Measurements from ENCODE around the gene PDPN.

The PDPN gene

DNA sequence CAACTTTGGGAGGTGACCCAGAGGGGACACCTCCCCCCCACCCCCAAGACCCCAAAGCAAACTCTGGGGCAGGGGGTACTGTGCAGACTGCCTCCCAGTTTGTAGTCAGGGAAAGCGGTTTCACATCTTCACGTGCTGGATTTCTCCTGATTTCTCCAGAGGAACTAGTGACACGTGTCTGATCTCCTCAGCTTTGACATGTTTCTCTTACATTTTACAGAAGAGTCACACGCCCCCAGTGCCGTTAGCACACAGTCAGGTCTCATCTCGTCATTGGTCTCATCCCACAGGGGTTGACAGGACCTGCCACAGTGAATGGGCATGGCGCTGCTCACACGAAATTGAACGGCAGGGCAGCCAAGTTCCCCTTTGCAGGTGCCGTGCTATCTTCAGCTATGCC, 11.8 kb downstream of the PDPN start:
- DNase-seq (ENCODE audit: extremely low read depth, insufficient read length): no peak
- Histone ChIP-seq H3K4me3 (replicated peaks; ENCODE audit: low read depth, low read length) (no peak overlapping the region), H3K36me3 (ENCODE audit: control insufficient read depth, insufficient read depth, low read length) (no peaks in the 10 kb centered on the region), H3K27me3 (replicated peaks; ENCODE audit: control insufficient read depth, insufficient read depth, low read length) (no peaks in the 10 kb centered on the region; the same call in 1 of the 2 replicates)
- TF ChIP-seq, protein P1, sequence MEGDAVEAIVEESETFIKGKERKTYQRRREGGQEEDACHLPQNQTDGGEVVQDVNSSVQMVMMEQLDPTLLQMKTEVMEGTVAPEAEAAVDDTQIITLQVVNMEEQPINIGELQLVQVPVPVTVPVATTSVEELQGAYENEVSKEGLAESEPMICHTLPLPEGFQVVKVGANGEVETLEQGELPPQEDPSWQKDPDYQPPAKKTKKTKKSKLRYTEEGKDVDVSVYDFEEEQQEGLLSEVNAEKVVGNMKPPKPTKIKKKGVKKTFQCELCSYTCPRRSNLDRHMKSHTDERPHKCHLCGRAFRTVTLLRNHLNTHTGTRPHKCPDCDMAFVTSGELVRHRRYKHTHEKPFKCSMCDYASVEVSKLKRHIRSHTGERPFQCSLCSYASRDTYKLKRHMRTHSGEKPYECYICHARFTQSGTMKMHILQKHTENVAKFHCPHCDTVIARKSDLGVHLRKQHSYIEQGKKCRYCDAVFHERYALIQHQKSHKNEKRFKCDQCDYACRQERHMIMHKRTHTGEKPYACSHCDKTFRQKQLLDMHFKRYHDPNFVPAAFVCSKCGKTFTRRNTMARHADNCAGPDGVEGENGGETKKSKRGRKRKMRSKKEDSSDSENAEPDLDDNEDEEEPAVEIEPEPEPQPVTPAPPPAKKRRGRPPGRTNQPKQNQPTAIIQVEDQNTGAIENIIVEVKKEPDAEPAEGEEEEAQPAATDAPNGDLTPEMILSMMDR (IDR thresholded peaks at IDR 0.05; ENCODE audit: insufficient read depth, low read length, poor library complexity, severe bottlenecking): no peak

GRCh38 chr1:13597166-13597565, 13.5 kb downstream of the PDPN start:
- Histone ChIP-seq H3K36me3 (ENCODE audit: control insufficient read depth, insufficient read depth, low read length) (no peaks in the 10 kb centered on the region), H3K4me3 (replicated peaks; ENCODE audit: low read depth, low read length) (no peak overlapping the region), H3K27me3 (replicated peaks; ENCODE audit: control insufficient read depth, insufficient read depth, low read length) (no peaks in the 10 kb centered on the region; the same call in 1 of the 2 replicates)
- TF ChIP-seq, protein P1 (IDR thresholded peaks at IDR 0.05; ENCODE audit: insufficient read depth, low read length, poor library complexity, severe bottlenecking): no peak
- DNase-seq (ENCODE audit: extremely low read depth, insufficient read length): no peak

- Histone ChIP-seq H3K27me3 (replicated peaks; ENCODE audit: control insufficient read depth, insufficient read depth, low read length) (no peaks in the 10 kb centered on the region; the same call in 1 of the 2 replicates), H3K36me3 (ENCODE audit: control insufficient read depth, insufficient read depth, low read length) (no peaks in the 10 kb centered on the region)
- TF ChIP-seq, protein P1 (IDR thresholded peaks at IDR 0.05; ENCODE audit: insufficient read depth, low read length, poor library complexity, severe bottlenecking): no peak
Observed at GRCh38 chr1:13600762-13601453, 17.3 kb downstream of the PDPN start.

DNA sequence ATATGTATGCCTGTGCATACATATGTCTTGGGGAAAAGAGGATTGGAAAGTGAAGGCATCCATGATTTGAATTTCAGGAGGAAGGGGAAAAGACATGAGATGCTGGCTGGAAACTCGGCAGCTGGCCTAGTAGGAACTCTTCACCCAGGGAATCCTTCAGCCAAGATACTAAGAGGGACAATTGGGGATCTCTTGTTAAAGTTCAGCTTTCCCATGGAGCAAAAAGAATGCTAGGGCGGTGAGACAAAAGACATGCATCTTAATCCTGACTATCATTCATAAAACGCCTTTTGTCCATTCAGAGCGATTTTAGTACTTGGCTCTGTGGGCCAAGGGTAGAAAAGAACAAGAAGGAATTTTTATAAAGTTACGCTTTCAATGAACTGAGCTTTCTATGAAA, 20.5 kb downstream of the PDPN start:
- Histone ChIP-seq H3K36me3 (ENCODE audit: control insufficient read depth, insufficient read depth, low read length) (no peaks in the 10 kb centered on the region), H3K27me3 (replicated peaks; ENCODE audit: control insufficient read depth, insufficient read depth, low read length) (no peaks in the 10 kb centered on the region), H3K4me3 (replicated peaks; ENCODE audit: low read depth, low read length) (no peak overlapping the region)
- DNase-seq (ENCODE audit: extremely low read depth, insufficient read length): no peak
- TF ChIP-seq, protein P1 (IDR thresholded peaks at IDR 0.05; ENCODE audit: insufficient read depth, low read length, poor library complexity, severe bottlenecking): no peak

More at GRCh38 chr1:13600762-13601453, 17.3 kb downstream of the PDPN start:
- no peak overlapping the region for H3K4me3 ChIP-seq (replicated peaks; ENCODE audit: low read depth, low read length)
- DNase-seq (ENCODE audit: extremely low read depth, insufficient read length): no peak

GRCh38 chr1:13604721-13605120, 21.1 kb downstream of the PDPN start:
- H3K27me3 ChIP-seq (replicated peaks; ENCODE audit: control insufficient read depth, insufficient read depth, low read length): no peaks in the 10 kb centered on the region
- TF ChIP-seq, protein P1 (IDR thresholded peaks at IDR 0.05; ENCODE audit: insufficient read depth, low read length, poor library complexity, severe bottlenecking): no peak
- no peak for DNase-seq (ENCODE audit: extremely low read depth, insufficient read length)
- H3K36me3 ChIP-seq (ENCODE audit: control insufficient read depth, insufficient read depth, low read length): no peaks in the 10 kb centered on the region
- H3K4me3 ChIP-seq (replicated peaks; ENCODE audit: low read depth, low read length): no peak overlapping the region

Measured in GM06990 (cell line).